ENCODE results near the gene PCGF3. TPM values are rescaled to one million over a fixed set of nuclear protein-coding genes. Genes with fewer than 3 reads are reported as not detected.
A peak's percentile ranks its signal among the peaks of the same experiment; 100 is the strongest.

Gene PCGF3
- total RNA-seq, 1 donor from 2014 or later = 64.3 TPM

- Mint-ChIP-seq H3K4me3 (no peak overlapping the region), H3K36me3 (no peaks in the 10 kb centered on the region), H3K4me1 (ENCODE audit: unreplicated experiment) (peaks cover 5% of the 10 kb centered on the region), H3K27me3 (peaks cover 51% of the 10 kb centered on the region), H3K9me3 (no peaks in the 10 kb centered on the region), H3K27ac (no peak overlapping the region)
- no peak for DNase-seq (ENCODE audit: extremely low spot score, unreplicated experiment)
- TF ChIP-seq, protein P1, sequence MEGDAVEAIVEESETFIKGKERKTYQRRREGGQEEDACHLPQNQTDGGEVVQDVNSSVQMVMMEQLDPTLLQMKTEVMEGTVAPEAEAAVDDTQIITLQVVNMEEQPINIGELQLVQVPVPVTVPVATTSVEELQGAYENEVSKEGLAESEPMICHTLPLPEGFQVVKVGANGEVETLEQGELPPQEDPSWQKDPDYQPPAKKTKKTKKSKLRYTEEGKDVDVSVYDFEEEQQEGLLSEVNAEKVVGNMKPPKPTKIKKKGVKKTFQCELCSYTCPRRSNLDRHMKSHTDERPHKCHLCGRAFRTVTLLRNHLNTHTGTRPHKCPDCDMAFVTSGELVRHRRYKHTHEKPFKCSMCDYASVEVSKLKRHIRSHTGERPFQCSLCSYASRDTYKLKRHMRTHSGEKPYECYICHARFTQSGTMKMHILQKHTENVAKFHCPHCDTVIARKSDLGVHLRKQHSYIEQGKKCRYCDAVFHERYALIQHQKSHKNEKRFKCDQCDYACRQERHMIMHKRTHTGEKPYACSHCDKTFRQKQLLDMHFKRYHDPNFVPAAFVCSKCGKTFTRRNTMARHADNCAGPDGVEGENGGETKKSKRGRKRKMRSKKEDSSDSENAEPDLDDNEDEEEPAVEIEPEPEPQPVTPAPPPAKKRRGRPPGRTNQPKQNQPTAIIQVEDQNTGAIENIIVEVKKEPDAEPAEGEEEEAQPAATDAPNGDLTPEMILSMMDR (conservative IDR thresholded peaks at IDR 0.05) = no peak
Measured at GRCh38 chr4:794900-795725, 89.5 kb downstream of the PCGF3 start.

- peaks cover 48% of the 10 kb centered on the region for H3K27me3 Mint-ChIP-seq
- no peak for DNase-seq (ENCODE audit: extremely low spot score, unreplicated experiment)
- peaks cover 5% of the 10 kb centered on the region for H3K4me1 Mint-ChIP-seq (ENCODE audit: unreplicated experiment)
- H3K27ac Mint-ChIP-seq = no peak overlapping the region
- no peaks in the 10 kb centered on the region for H3K36me3 Mint-ChIP-seq
- H3K9me3 Mint-ChIP-seq = no peaks in the 10 kb centered on the region
- H3K4me3 Mint-ChIP-seq = peak overlapping the region; percentile 28
- TF ChIP-seq, protein P1 (conservative IDR thresholded peaks at IDR 0.05) = no peak
Measured at GRCh38 chr4:795726-796119, 90.1 kb downstream of the PCGF3 start.

DNA sequence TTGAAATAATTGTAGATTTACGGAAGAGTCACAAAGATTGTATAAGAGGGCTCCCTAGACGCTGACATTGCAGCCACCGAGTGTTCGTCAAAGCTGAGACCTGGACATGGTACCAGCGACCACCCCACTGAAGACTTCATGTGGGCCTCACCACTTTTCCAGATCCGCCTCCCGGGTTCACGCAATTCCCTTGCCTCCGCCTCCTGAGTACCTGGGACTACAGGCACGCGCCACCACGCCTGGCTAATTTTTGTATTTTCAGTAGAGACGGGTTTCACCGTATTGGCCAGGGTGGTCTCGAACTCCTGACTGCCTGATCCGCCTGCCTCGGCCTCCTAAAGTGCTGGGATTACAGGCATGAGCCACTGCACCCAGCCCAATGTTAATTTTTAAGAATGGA is 90.6 kb downstream of the PCGF3 start:
- Mint-ChIP-seq H3K27me3 (peaks cover 47% of the 10 kb centered on the region), H3K4me3 (no peak overlapping the region)

GRCh38 chr4:797066-797465 is 91.4 kb downstream of the PCGF3 start:
- TF ChIP-seq, protein P1 (conservative IDR thresholded peaks at IDR 0.05) = no peak
- no peak for DNase-seq (ENCODE audit: extremely low spot score, unreplicated experiment)
- H3K4me3 Mint-ChIP-seq = no peak overlapping the region
- peaks cover 3% of the 10 kb centered on the region for H3K9me3 Mint-ChIP-seq
- H3K27me3 Mint-ChIP-seq = peaks cover 47% of the 10 kb centered on the region
- H3K4me1 Mint-ChIP-seq (ENCODE audit: unreplicated experiment) = peaks cover 5% of the 10 kb centered on the region
- no peaks in the 10 kb centered on the region for H3K36me3 Mint-ChIP-seq
- H3K27ac Mint-ChIP-seq = no peak overlapping the region

More for the DNA sequence above, 90.6 kb downstream of the PCGF3 start:
- TF ChIP-seq, protein P1 (conservative IDR thresholded peaks at IDR 0.05) = no peak
- no peak overlapping the region for H3K27ac Mint-ChIP-seq
- no peaks in the 10 kb centered on the region for H3K9me3 Mint-ChIP-seq
- DNase-seq (ENCODE audit: extremely low spot score, unreplicated experiment) = no peak
- H3K4me1 Mint-ChIP-seq (ENCODE audit: unreplicated experiment) = peaks cover 5% of the 10 kb centered on the region
- no peaks in the 10 kb centered on the region for H3K36me3 Mint-ChIP-seq

DNA sequence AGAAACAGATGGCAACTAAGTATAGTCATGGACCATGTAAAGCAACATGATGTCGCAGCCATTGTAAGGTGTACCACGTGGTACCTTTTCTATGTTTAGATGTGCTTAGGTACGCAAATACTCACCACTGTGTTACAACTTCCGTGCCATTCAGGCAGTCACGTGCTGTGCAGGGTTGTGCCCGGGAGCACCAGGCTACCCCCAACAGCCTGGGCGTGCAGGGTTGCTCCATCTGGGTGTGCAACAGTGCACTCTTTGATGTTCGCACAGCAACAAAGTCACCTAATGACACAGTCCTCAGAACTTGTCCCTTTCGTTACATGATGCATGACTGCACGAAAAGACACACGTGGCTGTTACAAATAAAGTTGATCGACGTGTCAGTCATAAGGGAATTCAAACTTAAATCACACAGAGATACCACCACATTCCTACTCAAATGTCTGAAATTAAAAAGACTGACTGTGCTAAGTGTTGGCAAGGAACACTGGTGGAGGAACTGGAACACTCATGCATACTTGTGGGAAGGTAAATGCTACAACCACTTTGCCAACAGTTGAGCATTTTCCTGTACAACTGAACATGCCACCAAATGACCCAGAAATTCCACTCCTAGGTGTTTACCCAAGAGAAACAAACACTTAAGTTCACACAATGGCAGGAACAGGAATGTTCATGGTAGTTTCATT is 95.9 kb downstream of the PCGF3 start:
- H3K27me3 Mint-ChIP-seq = peaks cover 14% of the 10 kb centered on the region

More for the DNA sequence above, 95.9 kb downstream of the PCGF3 start:
- peaks cover 8% of the 10 kb centered on the region for H3K9me3 Mint-ChIP-seq
- no peak overlapping the region for H3K4me3 Mint-ChIP-seq
- TF ChIP-seq, protein P1 (conservative IDR thresholded peaks at IDR 0.05) = no peak
- no peak overlapping the region for H3K27ac Mint-ChIP-seq
- H3K4me1 Mint-ChIP-seq (ENCODE audit: unreplicated experiment) = no peaks in the 10 kb centered on the region
- no peak for DNase-seq (ENCODE audit: extremely low spot score, unreplicated experiment)
- no peaks in the 10 kb centered on the region for H3K36me3 Mint-ChIP-seq
